RCC 7860 (cell line): Measurements from ENCODE around the gene LTBP4.
A peak's percentile ranks its signal among the peaks of the same experiment; 100 is the strongest.

Experiments
- DNase-seq: peaks from one replicate; pipeline ENCODE4 v3.0.0-alpha.2; 2015; ENCODE audit warnings: low spot score
- FAIRE-seq: peaks from 2 replicates; lab custom pipeline; 2012; peaks lifted over from hg19 to GRCh38; lab: Jason Lieb, UNC

The LTBP4 gene

GRCh38 chr19:40596608-40597328 lies 4.4 kb upstream of the LTBP4 start:
- DNase-seq: peak; percentile 42
- no peak for FAIRE-seq

GRCh38 chr19:40597329-40597838 lies 3.8 kb upstream of the LTBP4 start:
- FAIRE-seq: no peak
- no peak for DNase-seq

- peak; percentile 64 for DNase-seq
- FAIRE-seq: peak; percentile 58
These were observed 2.9 kb upstream of the LTBP4 start for GRCh38 chr19:40598121-40598917.

- DNase-seq (no peak), FAIRE-seq (no peak)
These were observed 2.3 kb upstream of the LTBP4 start for GRCh38 chr19:40598918-40599307.

GRCh38 chr19:40599331-40599901 lies 1.8 kb upstream of the LTBP4 start:
- FAIRE-seq (no peak), DNase-seq (no peak)

- no peak for FAIRE-seq
- no peak for DNase-seq
These were observed 1.1 kb upstream of the LTBP4 start for GRCh38 chr19:40599902-40600569.

GRCh38 chr19:40600570-40601133 lies 517 bp upstream of the LTBP4 start:
- no peak for DNase-seq
- no peak for FAIRE-seq

GRCh38 chr19:40603071-40603388 lies 1.9 kb downstream of the LTBP4 start:
- FAIRE-seq (no peak), DNase-seq (no peak)

GRCh38 chr19:40603389-40604170 lies 2.4 kb downstream of the LTBP4 start:
- DNase-seq (peak; percentile 62), FAIRE-seq (no peak)

- no peak for FAIRE-seq
- DNase-seq: no peak
These were observed 3.0 kb downstream of the LTBP4 start for GRCh38 chr19:40604171-40604646.

- no peak for FAIRE-seq
- no peak for DNase-seq
These were observed 3.6 kb downstream of the LTBP4 start for GRCh38 chr19:40604647-40605215.

GRCh38 chr19:40605216-40605971 lies 4.2 kb downstream of the LTBP4 start:
- peak; percentile 50 for DNase-seq

GRCh38 chr19:40607311-40608239 lies 6.4 kb downstream of the LTBP4 start:
- FAIRE-seq (no peak), DNase-seq (no peak)

More at GRCh38 chr19:40605216-40605971, 4.2 kb downstream of the LTBP4 start:
- FAIRE-seq: no peak

- FAIRE-seq: no peak
- DNase-seq: no peak
These were observed 7.1 kb downstream of the LTBP4 start for GRCh38 chr19:40608240-40608621.

- no peak for DNase-seq
- FAIRE-seq: no peak
These were observed 7.8 kb downstream of the LTBP4 start for GRCh38 chr19:40608957-40609356.

- no peak for DNase-seq
These were observed 8.6 kb downstream of the LTBP4 start for GRCh38 chr19:40609561-40610395.

More at GRCh38 chr19:40609561-40610395, 8.6 kb downstream of the LTBP4 start:
- FAIRE-seq: no peak
